ENCODE results near the gene CDH4.

The CDH4 gene

DNA sequence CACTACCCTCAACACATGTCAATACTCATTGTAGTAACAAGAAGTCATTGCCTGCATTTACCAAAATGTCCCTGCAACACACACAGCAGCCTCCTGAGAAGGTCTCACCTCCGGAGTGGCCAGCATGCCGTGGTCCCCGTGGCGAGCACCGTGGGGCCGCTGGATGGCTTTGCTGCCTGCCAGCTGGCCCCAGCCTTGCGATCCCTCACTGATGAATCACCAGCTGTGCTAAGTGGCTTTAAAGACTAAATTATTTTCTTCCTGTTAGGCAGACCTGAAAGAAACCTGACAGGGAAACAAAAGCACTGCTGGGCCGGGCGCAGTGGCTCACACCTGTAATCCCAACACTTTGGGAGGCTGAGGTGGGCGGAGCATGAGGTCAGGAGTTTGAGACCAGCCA is 306.7 kb downstream of the CDH4 start:
- no peaks in the 10 kb centered on the region for H3K27me3 ChIP-seq (ENCODE audit: insufficient read depth, low read length, poor library complexity)
- no peak overlapping the region for H3K9ac ChIP-seq (ENCODE audit: low read depth, low read length)
- H4K20me1 ChIP-seq (ENCODE audit: insufficient read depth, low read length), result no peaks in the 10 kb centered on the region
- H3K79me2 ChIP-seq (ENCODE audit: insufficient read depth, low read length), result no peaks in the 10 kb centered on the region
- H3K27ac ChIP-seq (ENCODE audit: low read length), result no peak overlapping the region
- ATAC-seq (ENCODE audit: insufficient read depth, low read depth) (no peak), DNase-seq (no peak)
- no peak overlapping the region for H2AFZ ChIP-seq (ENCODE audit: low read depth, low read length)
- no peaks in the 10 kb centered on the region for H3K36me3 ChIP-seq (ENCODE audit: insufficient read depth, low read length)
- TF ChIP-seq, protein P1, sequence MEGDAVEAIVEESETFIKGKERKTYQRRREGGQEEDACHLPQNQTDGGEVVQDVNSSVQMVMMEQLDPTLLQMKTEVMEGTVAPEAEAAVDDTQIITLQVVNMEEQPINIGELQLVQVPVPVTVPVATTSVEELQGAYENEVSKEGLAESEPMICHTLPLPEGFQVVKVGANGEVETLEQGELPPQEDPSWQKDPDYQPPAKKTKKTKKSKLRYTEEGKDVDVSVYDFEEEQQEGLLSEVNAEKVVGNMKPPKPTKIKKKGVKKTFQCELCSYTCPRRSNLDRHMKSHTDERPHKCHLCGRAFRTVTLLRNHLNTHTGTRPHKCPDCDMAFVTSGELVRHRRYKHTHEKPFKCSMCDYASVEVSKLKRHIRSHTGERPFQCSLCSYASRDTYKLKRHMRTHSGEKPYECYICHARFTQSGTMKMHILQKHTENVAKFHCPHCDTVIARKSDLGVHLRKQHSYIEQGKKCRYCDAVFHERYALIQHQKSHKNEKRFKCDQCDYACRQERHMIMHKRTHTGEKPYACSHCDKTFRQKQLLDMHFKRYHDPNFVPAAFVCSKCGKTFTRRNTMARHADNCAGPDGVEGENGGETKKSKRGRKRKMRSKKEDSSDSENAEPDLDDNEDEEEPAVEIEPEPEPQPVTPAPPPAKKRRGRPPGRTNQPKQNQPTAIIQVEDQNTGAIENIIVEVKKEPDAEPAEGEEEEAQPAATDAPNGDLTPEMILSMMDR (IDR thresholded peaks at IDR 0.05; ENCODE audit: borderline replicate concordance, extremely low read depth, low read length, poor library complexity, severe bottlenecking), result no peak
- TF ChIP-seq EZH2 (IDR thresholded peaks at IDR 0.05; ENCODE audit: borderline replicate concordance, low read depth, low read length, severe bottlenecking), result no peak
- no peak overlapping the region for H3K4me3 ChIP-seq (ENCODE audit: low read depth in 1 of 2, low read length in 2 of 2)
- peaks cover 3% of the 10 kb centered on the region for H3K9me3 ChIP-seq (ENCODE audit: insufficient read depth, low read length, severe bottlenecking)
- H3K4me2 ChIP-seq (ENCODE audit: insufficient read depth, low read length), result no peak overlapping the region
- no peaks in the 10 kb centered on the region for H3K4me1 ChIP-seq (ENCODE audit: insufficient read depth, low read length)

GRCh38 chr20:61559706-61560315 is 307.8 kb downstream of the CDH4 start:
- Histone ChIP-seq H3K4me1 (ENCODE audit: insufficient read depth, low read length) (no peaks in the 10 kb centered on the region), H3K79me2 (ENCODE audit: insufficient read depth, low read length) (no peaks in the 10 kb centered on the region), H3K4me2 (ENCODE audit: insufficient read depth, low read length) (no peak overlapping the region), H3K27me3 (ENCODE audit: insufficient read depth, low read length, poor library complexity) (no peaks in the 10 kb centered on the region), H4K20me1 (ENCODE audit: insufficient read depth, low read length) (no peaks in the 10 kb centered on the region), H3K36me3 (ENCODE audit: insufficient read depth, low read length) (no peaks in the 10 kb centered on the region), H3K4me3 (ENCODE audit: low read depth in 1 of 2, low read length in 2 of 2) (no peak overlapping the region), H3K9me3 (ENCODE audit: insufficient read depth, low read length, severe bottlenecking) (no peaks in the 10 kb centered on the region), H2AFZ (ENCODE audit: low read depth, low read length) (no peak overlapping the region), H3K9ac (ENCODE audit: low read depth, low read length) (no peak overlapping the region), H3K27ac (ENCODE audit: low read length) (no peak overlapping the region)
- no peak for ATAC-seq (ENCODE audit: insufficient read depth, low read depth)
- DNase-seq, result no peak
- TF ChIP-seq, protein P1 (IDR thresholded peaks at IDR 0.05; ENCODE audit: borderline replicate concordance, extremely low read depth, low read length, poor library complexity, severe bottlenecking), result no peak
- no peak for TF ChIP-seq EZH2 (IDR thresholded peaks at IDR 0.05; ENCODE audit: borderline replicate concordance, low read depth, low read length, severe bottlenecking)

GRCh38 chr20:61560361-61560853 is 308.3 kb downstream of the CDH4 start:
- no peak for ATAC-seq (ENCODE audit: insufficient read depth, low read depth)
- no peaks in the 10 kb centered on the region for H3K36me3 ChIP-seq (ENCODE audit: insufficient read depth, low read length)
- H3K9ac ChIP-seq (ENCODE audit: low read depth, low read length), result no peak overlapping the region
- H3K9me3 ChIP-seq (ENCODE audit: insufficient read depth, low read length, severe bottlenecking), result no peaks in the 10 kb centered on the region
- no peak overlapping the region for H3K4me3 ChIP-seq (ENCODE audit: low read depth in 1 of 2, low read length in 2 of 2)
- H3K4me2 ChIP-seq (ENCODE audit: insufficient read depth, low read length), result no peak overlapping the region
- H4K20me1 ChIP-seq (ENCODE audit: insufficient read depth, low read length), result no peaks in the 10 kb centered on the region
- H3K79me2 ChIP-seq (ENCODE audit: insufficient read depth, low read length), result no peaks in the 10 kb centered on the region
- H3K4me1 ChIP-seq (ENCODE audit: insufficient read depth, low read length), result no peaks in the 10 kb centered on the region
- TF ChIP-seq, protein P1 (IDR thresholded peaks at IDR 0.05; ENCODE audit: borderline replicate concordance, extremely low read depth, low read length, poor library complexity, severe bottlenecking), result peak; percentile 12
- no peak for TF ChIP-seq EZH2 (IDR thresholded peaks at IDR 0.05; ENCODE audit: borderline replicate concordance, low read depth, low read length, severe bottlenecking)
- H2AFZ ChIP-seq (ENCODE audit: low read depth, low read length), result no peak overlapping the region
- no peaks in the 10 kb centered on the region for H3K27me3 ChIP-seq (ENCODE audit: insufficient read depth, low read length, poor library complexity)
- no peak overlapping the region for H3K27ac ChIP-seq (ENCODE audit: low read length)
- no peak for DNase-seq
